ENCODE results near the gene TESMIN. TPM values are rescaled to one million over a fixed set of nuclear protein-coding genes. Genes with fewer than 3 reads are reported as not detected.

TESMIN gene, protein sequence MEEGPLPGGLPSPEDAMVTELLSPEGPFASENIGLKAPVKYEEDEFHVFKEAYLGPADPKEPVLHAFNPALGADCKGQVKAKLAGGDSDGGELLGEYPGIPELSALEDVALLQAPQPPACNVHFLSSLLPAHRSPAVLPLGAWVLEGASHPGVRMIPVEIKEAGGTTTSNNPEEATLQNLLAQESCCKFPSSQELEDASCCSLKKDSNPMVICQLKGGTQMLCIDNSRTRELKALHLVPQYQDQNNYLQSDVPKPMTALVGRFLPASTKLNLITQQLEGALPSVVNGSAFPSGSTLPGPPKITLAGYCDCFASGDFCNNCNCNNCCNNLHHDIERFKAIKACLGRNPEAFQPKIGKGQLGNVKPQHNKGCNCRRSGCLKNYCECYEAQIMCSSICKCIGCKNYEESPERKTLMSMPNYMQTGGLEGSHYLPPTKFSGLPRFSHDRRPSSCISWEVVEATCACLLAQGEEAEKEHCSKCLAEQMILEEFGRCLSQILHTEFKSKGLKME
- polyA plus RNA-seq (2012; ENCODE audit: low read depth, missing spikeins) = 1.8 TPM

DNA sequence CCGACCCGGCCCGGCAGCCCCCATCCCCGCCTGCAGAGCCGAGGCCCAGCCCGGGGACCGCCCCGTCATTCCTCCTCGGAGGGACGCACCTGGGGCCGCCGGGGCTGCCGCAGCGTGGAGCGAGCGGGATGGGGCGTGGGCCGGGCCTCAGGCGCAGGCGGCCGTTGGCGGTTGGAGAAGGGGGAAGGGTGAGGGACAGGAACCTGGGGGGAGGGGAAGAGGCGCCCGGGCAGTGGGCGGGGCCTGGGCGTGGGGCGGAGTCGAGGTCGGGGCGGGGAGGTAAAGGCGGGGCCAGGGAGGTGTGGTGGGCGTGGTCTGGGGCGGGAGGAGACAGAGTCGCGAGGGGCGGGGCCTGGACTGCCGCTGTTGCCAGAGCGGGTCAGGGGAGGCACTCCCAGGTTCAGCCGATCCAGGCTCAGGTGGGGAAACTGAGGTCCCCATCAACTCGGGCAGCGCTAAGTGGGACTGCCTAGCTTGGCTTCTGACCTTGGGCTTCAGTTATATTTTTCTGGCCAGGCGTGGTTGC, at the start of gene TESMIN:
TSS of gene TESMIN (minus strand) at position 190 of the 526 bp plus-strand sequence. CDS start 860 bp downstream, outside the sequence.
- FAIRE-seq = peak; percentile 96
- TF ChIP-seq POU2F2 (IDR thresholded peaks at IDR 0.05; ENCODE audit: low read depth, low read length) (no peak), POLR2AphosphoS5 (IDR thresholded peaks at IDR 0.05; ENCODE audit: low read depth, low read length) (no peak), SPI1 (IDR thresholded peaks at IDR 0.05; ENCODE audit: low read depth, low read length) (no peak), POLR2A (IDR thresholded peaks at IDR 0.05; ENCODE audit: low read depth, low read length) (no peak), PAX5 (IDR thresholded peaks at IDR 0.05; ENCODE audit: insufficient read depth, low read length, severe bottlenecking) (no peak), TAF1 (IDR thresholded peaks at IDR 0.05; ENCODE audit: low read depth, low read length) (no peak)
- DNase-seq (ENCODE audit: insufficient read length, low spot score) = peak; percentile 94

GRCh38 chr11:68798221-68798813, 47.0 kb upstream of the TESMIN start:
- TF ChIP-seq PAX5 (IDR thresholded peaks at IDR 0.05; ENCODE audit: insufficient read depth, low read length, severe bottlenecking) = no peak
- TF ChIP-seq SPI1 (IDR thresholded peaks at IDR 0.05; ENCODE audit: low read depth, low read length) = no peak
- FAIRE-seq = no peak
- no peak for DNase-seq (ENCODE audit: insufficient read length, low spot score)

- TF ChIP-seq TAF1 (IDR thresholded peaks at IDR 0.05; ENCODE audit: low read depth, low read length) (no peak), SPI1 (IDR thresholded peaks at IDR 0.05; ENCODE audit: low read depth, low read length) (no peak), POLR2A (IDR thresholded peaks at IDR 0.05; ENCODE audit: low read depth, low read length) (no peak), POLR2AphosphoS5 (IDR thresholded peaks at IDR 0.05; ENCODE audit: low read depth, low read length) (no peak), PAX5 (IDR thresholded peaks at IDR 0.05; ENCODE audit: insufficient read depth, low read length, severe bottlenecking) (no peak), POU2F2 (IDR thresholded peaks at IDR 0.05; ENCODE audit: low read depth, low read length) (no peak)
- FAIRE-seq (no peak), DNase-seq (ENCODE audit: insufficient read length, low spot score) (no peak)
Measured at GRCh38 chr11:68796801-68797200, 45.5 kb upstream of the TESMIN start.

GRCh38 chr11:68792400-68792966, 41.2 kb upstream of the TESMIN start:
- FAIRE-seq (no peak), DNase-seq (ENCODE audit: insufficient read length, low spot score) (no peak)

GRCh38 chr11:68784653-68785052, 33.3 kb upstream of the TESMIN start:
- no peak for FAIRE-seq
- no peak for TF ChIP-seq POLR2A (IDR thresholded peaks at IDR 0.05; ENCODE audit: low read depth, low read length)
- TF ChIP-seq SPI1 (IDR thresholded peaks at IDR 0.05; ENCODE audit: low read depth, low read length) = no peak
- no peak for TF ChIP-seq PAX5 (IDR thresholded peaks at IDR 0.05; ENCODE audit: insufficient read depth, low read length, severe bottlenecking)
- TF ChIP-seq TAF1 (IDR thresholded peaks at IDR 0.05; ENCODE audit: low read depth, low read length) = no peak
- TF ChIP-seq POLR2AphosphoS5 (IDR thresholded peaks at IDR 0.05; ENCODE audit: low read depth, low read length) = no peak
- no peak for TF ChIP-seq POU2F2 (IDR thresholded peaks at IDR 0.05; ENCODE audit: low read depth, low read length)

More at GRCh38 chr11:68792400-68792966, 41.2 kb upstream of the TESMIN start:
- TF ChIP-seq TAF1 (IDR thresholded peaks at IDR 0.05; ENCODE audit: low read depth, low read length) (no peak), POLR2AphosphoS5 (IDR thresholded peaks at IDR 0.05; ENCODE audit: low read depth, low read length) (no peak), PAX5 (IDR thresholded peaks at IDR 0.05; ENCODE audit: insufficient read depth, low read length, severe bottlenecking) (no peak), POU2F2 (IDR thresholded peaks at IDR 0.05; ENCODE audit: low read depth, low read length) (no peak), SPI1 (IDR thresholded peaks at IDR 0.05; ENCODE audit: low read depth, low read length) (no peak), POLR2A (IDR thresholded peaks at IDR 0.05; ENCODE audit: low read depth, low read length) (no peak)

GRCh38 chr11:68783216-68783821, 32.0 kb upstream of the TESMIN start:
- TF ChIP-seq POU2F2 (IDR thresholded peaks at IDR 0.05; ENCODE audit: low read depth, low read length) (no peak), POLR2AphosphoS5 (IDR thresholded peaks at IDR 0.05; ENCODE audit: low read depth, low read length) (no peak), PAX5 (IDR thresholded peaks at IDR 0.05; ENCODE audit: insufficient read depth, low read length, severe bottlenecking) (no peak), SPI1 (IDR thresholded peaks at IDR 0.05; ENCODE audit: low read depth, low read length) (no peak), POLR2A (IDR thresholded peaks at IDR 0.05; ENCODE audit: low read depth, low read length) (no peak), TAF1 (IDR thresholded peaks at IDR 0.05; ENCODE audit: low read depth, low read length) (no peak)
- FAIRE-seq (no peak), DNase-seq (ENCODE audit: insufficient read length, low spot score) (no peak)

More at GRCh38 chr11:68784653-68785052, 33.3 kb upstream of the TESMIN start:
- no peak for DNase-seq (ENCODE audit: insufficient read length, low spot score)

- DNase-seq (ENCODE audit: insufficient read length, low spot score) (no peak), FAIRE-seq (no peak)
- TF ChIP-seq POU2F2 (IDR thresholded peaks at IDR 0.05; ENCODE audit: low read depth, low read length) = no peak
- no peak for TF ChIP-seq SPI1 (IDR thresholded peaks at IDR 0.05; ENCODE audit: low read depth, low read length)
- TF ChIP-seq PAX5 (IDR thresholded peaks at IDR 0.05; ENCODE audit: insufficient read depth, low read length, severe bottlenecking) = no peak
- no peak for TF ChIP-seq TAF1 (IDR thresholded peaks at IDR 0.05; ENCODE audit: low read depth, low read length)
- TF ChIP-seq POLR2A (IDR thresholded peaks at IDR 0.05; ENCODE audit: low read depth, low read length) = no peak
- no peak for TF ChIP-seq POLR2AphosphoS5 (IDR thresholded peaks at IDR 0.05; ENCODE audit: low read depth, low read length)
Measured at GRCh38 chr11:68782711-68783110, 31.4 kb upstream of the TESMIN start.

DNA sequence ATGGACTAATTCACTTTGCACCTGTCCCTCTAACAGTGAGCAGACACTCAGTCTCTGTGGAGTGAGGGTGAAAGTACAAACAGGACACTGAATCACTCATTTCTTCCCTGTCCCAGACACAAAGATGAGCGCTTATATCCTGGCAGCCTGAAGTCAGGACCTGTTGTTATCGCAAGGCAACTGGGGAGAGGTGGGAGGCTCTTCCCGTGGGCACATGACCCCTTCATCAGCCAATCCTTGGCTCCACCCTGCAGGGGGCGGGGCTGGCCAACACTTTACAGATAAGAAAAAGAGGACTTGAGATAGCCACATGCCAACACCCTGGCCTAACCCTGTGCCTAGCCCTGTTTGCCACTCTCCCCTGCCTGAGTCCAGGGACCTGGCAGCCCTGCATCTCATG, 29.5 kb upstream of the TESMIN start:
- TF ChIP-seq TAF1 (IDR thresholded peaks at IDR 0.05; ENCODE audit: low read depth, low read length) = no peak
- no peak for TF ChIP-seq POLR2AphosphoS5 (IDR thresholded peaks at IDR 0.05; ENCODE audit: low read depth, low read length)
- no peak for TF ChIP-seq PAX5 (IDR thresholded peaks at IDR 0.05; ENCODE audit: insufficient read depth, low read length, severe bottlenecking)
- TF ChIP-seq POU2F2 (IDR thresholded peaks at IDR 0.05; ENCODE audit: low read depth, low read length) = no peak
- no peak for TF ChIP-seq SPI1 (IDR thresholded peaks at IDR 0.05; ENCODE audit: low read depth, low read length)
- TF ChIP-seq POLR2A (IDR thresholded peaks at IDR 0.05; ENCODE audit: low read depth, low read length) = no peak
- DNase-seq (ENCODE audit: insufficient read length, low spot score) (no peak), FAIRE-seq (no peak)
